HG03175 (cell line): ENCODE data around the gene NOVA1.

ENCODE experiments used
- ATAC-seq: cut with Tn5 transposase; IDR thresholded peaks from one replicate; pipeline ENCODE4 v1.9.1; 2021; ENCODE audit warnings: mild to moderate bottlenecking, moderate library complexity; ENCODE audit not compliant: unreplicated experiment

NOVA1 gene

GRCh38 chr14:26448181-26448855, 149.5 kb downstream of the NOVA1 start:
- ATAC-seq, result no peak

- no peak for ATAC-seq
Measured at GRCh38 chr14:26444822-26445221, 153.0 kb downstream of the NOVA1 start.

GRCh38 chr14:26443654-26444053, 154.2 kb downstream of the NOVA1 start:
- no peak for ATAC-seq

GRCh38 chr14:26429205-26429604, 168.6 kb downstream of the NOVA1 start:
- ATAC-seq, result no peak

- no peak for ATAC-seq
Measured at GRCh38 chr14:26427097-26427496, 170.7 kb downstream of the NOVA1 start.

GRCh38 chr14:26424537-26424936, 173.3 kb downstream of the NOVA1 start:
- no peak for ATAC-seq

GRCh38 chr14:26415618-26416123, 182.2 kb downstream of the NOVA1 start:
- ATAC-seq, result no peak

- no peak for ATAC-seq
Measured at GRCh38 chr14:26414926-26415325, 182.9 kb downstream of the NOVA1 start.

- ATAC-seq, result no peak
Measured at GRCh38 chr14:26414103-26414502, 183.7 kb downstream of the NOVA1 start.

GRCh38 chr14:26412421-26412820, 185.4 kb downstream of the NOVA1 start:
- no peak for ATAC-seq

- ATAC-seq, result no peak
Measured at GRCh38 chr14:26410189-26410685, 187.6 kb downstream of the NOVA1 start.

- ATAC-seq, result no peak
Measured at GRCh38 chr14:26404927-26405326, 192.9 kb downstream of the NOVA1 start.

GRCh38 chr14:26403760-26404159, 194.1 kb downstream of the NOVA1 start:
- no peak for ATAC-seq

- ATAC-seq, result no peak
Measured at GRCh38 chr14:26402126-26402525, 195.7 kb downstream of the NOVA1 start.

- ATAC-seq, result no peak
Measured at GRCh38 chr14:26401179-26401968, 196.5 kb downstream of the NOVA1 start.

GRCh38 chr14:26400373-26400772, 197.5 kb downstream of the NOVA1 start:
- no peak for ATAC-seq

- ATAC-seq, result no peak
Measured at GRCh38 chr14:26398616-26399015, 199.2 kb downstream of the NOVA1 start.
